MM.1S (cell line): ENCODE measurements around the gene SPDYE2B.
"Not testable (repeated sequence)": the region's sequence is repeated elsewhere in the genome, so short reads cannot be mapped to it uniquely, and the experiment has no call there.

Experiments used
- DNase-seq: peaks from one replicate; pipeline ENCODE4 v3.0.0-alpha.2; 2015
- H2AFZ ChIP-seq: fragments of 300-600 bp; sonication (generic); 2 replicates; pipeline ENCODE4 v1.6.0; 2016; ENCODE audit warnings: antibody characterized with exemption, low read length
- H3F3A ChIP-seq: fragments of 300-600 bp; sonication (generic); 2 replicates; pipeline ENCODE4 v1.6.1; 2016; ENCODE audit warnings: mild to moderate bottlenecking, antibody characterized with exemption, low read length, moderate library complexity, mixed read lengths; ENCODE audit not compliant: insufficient read depth
- H3K27ac ChIP-seq: fragments of 300-600 bp; sonication (generic); 2 replicates; pipeline ENCODE4 v1.5.1; 2016; ENCODE audit warnings: mild to moderate bottlenecking, low read length
- H3K27me3 ChIP-seq: fragments of 300-600 bp; sonication (generic); replicated peaks from 2 replicates; pipeline ENCODE4 v1.6.0; 2016; ENCODE audit warnings: low read length; ENCODE audit not compliant: insufficient read depth
- H3K36me3 ChIP-seq: fragments of 300-600 bp; sonication (generic); replicated peaks from 2 replicates; pipeline ENCODE4 v1.6.1; 2016; ENCODE audit warnings: mild to moderate bottlenecking, low read length, mixed read lengths; ENCODE audit not compliant: insufficient read depth
- H3K4me1 ChIP-seq: fragments of 300-600 bp; sonication (generic); 2 replicates; pipeline ENCODE4 v1.6.1; 2016; ENCODE audit warnings: low read length, mixed read lengths
- H3K4me2 ChIP-seq: fragments of 300-600 bp; sonication (generic); 2 replicates; pipeline ENCODE4 v1.6.0; 2016; ENCODE audit warnings: low read depth, low read length
- H3K4me3 ChIP-seq: fragments of 300-600 bp; sonication (generic); 2 replicates; pipeline ENCODE4 v1.5.1; 2016; ENCODE audit warnings: low read length, mixed read lengths
- H3K79me2 ChIP-seq: fragments of 300-600 bp; sonication (generic); 2 replicates; pipeline ENCODE4 v1.6.1; 2016; ENCODE audit warnings: mixed run types, low read length, mixed read lengths
- H3K9ac ChIP-seq: fragments of 300-600 bp; sonication (generic); 2 replicates; pipeline ENCODE4 v1.6.1; 2016; ENCODE audit warnings: low read length, mixed read lengths
- H3K9me2 ChIP-seq: fragments of 300-600 bp; sonication (generic); replicated peaks from 2 replicates; pipeline ENCODE4 v1.6.1; 2016; ENCODE audit warnings: mild to moderate bottlenecking, low read length, mixed read lengths; ENCODE audit not compliant: insufficient read depth
- H3K9me3 ChIP-seq: fragments of 300-600 bp; sonication (generic); replicated peaks from 2 replicates; pipeline ENCODE4 v1.6.1; 2016; ENCODE audit warnings: mild to moderate bottlenecking, low read length, mixed read lengths; ENCODE audit not compliant: insufficient read depth
- H4K20me1 ChIP-seq: fragments of 300-600 bp; sonication (generic); 2 replicates; pipeline ENCODE4 v1.6.1; 2016; ENCODE audit warnings: mild to moderate bottlenecking, low read length, moderate library complexity, mixed read lengths; ENCODE audit not compliant: insufficient read depth

SPDYE2B gene

GRCh38 chr7:102611675-102612325 lies 38.3 kb upstream of the SPDYE2B start:
- not testable (repeated sequence) for H3K79me2 ChIP-seq, H3K4me3 ChIP-seq, H3K4me2 ChIP-seq, H2AFZ ChIP-seq, H3K9ac ChIP-seq, H3K27ac ChIP-seq, H3K27me3 ChIP-seq, H3K9me2 ChIP-seq, H3K4me1 ChIP-seq, H3K9me3 ChIP-seq, H3F3A ChIP-seq, H3K36me3 ChIP-seq, H4K20me1 ChIP-seq
- peak; percentile 2 for DNase-seq

- peak overlapping the region; percentile 38; the same call in 1 of the 2 replicates for H3K4me2 ChIP-seq
- H3K79me2 ChIP-seq, DNase-seq, H3K27ac ChIP-seq, H3K9ac ChIP-seq, H3F3A ChIP-seq, H3K4me1 ChIP-seq, H3K9me3 ChIP-seq, H3K4me3 ChIP-seq, H3K27me3 ChIP-seq, H2AFZ ChIP-seq, H3K36me3 ChIP-seq, H3K9me2 ChIP-seq, H4K20me1 ChIP-seq: not testable (repeated sequence)
These were observed 36.4 kb upstream of the SPDYE2B start for GRCh38 chr7:102613575-102614345.

- not testable (repeated sequence) for DNase-seq, H3K36me3 ChIP-seq, H3K9me2 ChIP-seq
These were observed 35.8 kb upstream of the SPDYE2B start for GRCh38 chr7:102614346-102614697.

GRCh38 chr7:102614873-102615272 lies 35.2 kb upstream of the SPDYE2B start:
- H4K20me1 ChIP-seq, H3F3A ChIP-seq, H3K4me3 ChIP-seq, H3K36me3 ChIP-seq, H2AFZ ChIP-seq, H3K9me2 ChIP-seq, H3K79me2 ChIP-seq, H3K27ac ChIP-seq, DNase-seq, H3K4me2 ChIP-seq, H3K9me3 ChIP-seq, H3K9ac ChIP-seq, H3K4me1 ChIP-seq, H3K27me3 ChIP-seq: not testable (repeated sequence)

More at GRCh38 chr7:102614346-102614697, 35.8 kb upstream of the SPDYE2B start:
- H3K79me2 ChIP-seq, H3K27me3 ChIP-seq, H3K4me2 ChIP-seq, H2AFZ ChIP-seq, H3K4me3 ChIP-seq, H4K20me1 ChIP-seq, H3K27ac ChIP-seq, H3F3A ChIP-seq, H3K9me3 ChIP-seq, H3K4me1 ChIP-seq, H3K9ac ChIP-seq: not testable (repeated sequence)

GRCh38 chr7:102615930-102616329 lies 34.2 kb upstream of the SPDYE2B start:
- H4K20me1 ChIP-seq, H3K36me3 ChIP-seq, H3K9me2 ChIP-seq, H3K4me3 ChIP-seq, H3K4me1 ChIP-seq, H3K9ac ChIP-seq, H3K27me3 ChIP-seq, H3K4me2 ChIP-seq, H2AFZ ChIP-seq, H3F3A ChIP-seq, H3K9me3 ChIP-seq, H3K27ac ChIP-seq, DNase-seq, H3K79me2 ChIP-seq: not testable (repeated sequence)

GRCh38 chr7:102616507-102617125 lies 33.5 kb upstream of the SPDYE2B start, which contains the start of gene RASA4:
Gene RASA4, minus strand, starts transcription at chr7:102616756. Its CDS starts 67 bp downstream, at chr7:102616689.
- peak within 1 kb of the TSS; percentile 51; the same call in 1 of the 2 replicates for H3K4me3 ChIP-seq
- not testable (repeated sequence) for H3K9ac ChIP-seq

GRCh38 chr7:102618122-102618521 lies 32.0 kb upstream of the SPDYE2B start:
- not testable (repeated sequence) for H3K4me1 ChIP-seq, DNase-seq, H3K9me3 ChIP-seq, H3K4me2 ChIP-seq, H3K27ac ChIP-seq, H3K9me2 ChIP-seq, H4K20me1 ChIP-seq, H2AFZ ChIP-seq, H3K36me3 ChIP-seq, H3K27me3 ChIP-seq, H3F3A ChIP-seq, H3K79me2 ChIP-seq, H3K4me3 ChIP-seq, H3K9ac ChIP-seq

More at GRCh38 chr7:102616507-102617125, 33.5 kb upstream of the SPDYE2B start, which contains the start of gene RASA4:
- H2AFZ ChIP-seq, H3K27ac ChIP-seq, H3K9me2 ChIP-seq, H3K36me3 ChIP-seq, H3F3A ChIP-seq, H3K4me2 ChIP-seq, H3K9me3 ChIP-seq, H4K20me1 ChIP-seq, H3K4me1 ChIP-seq, H3K27me3 ChIP-seq, H3K79me2 ChIP-seq: not testable (repeated sequence)
- DNase-seq, result peak; percentile 28
